Stimulated activated naive CD8-positive, alpha-beta T cell treated with anti-CD3 and anti-CD28 coated beads, Interleukin-15, Interleukin-2, amounts not matched to agents 100 ng/mL and 50 ng/mL, for 24 hours (primary cell): Measurements from ENCODE around the gene INSYN2A.

Experiments
- H3K27ac Mint-ChIP-seq: one replicate; pipeline ENCODE4 v1.8.0; 2021; ENCODE audit warnings: mild to moderate bottlenecking, mixed read lengths
- H3K27me3 Mint-ChIP-seq: one replicate; pipeline ENCODE4 v1.8.0; 2021; ENCODE audit warnings: mixed read lengths
- H3K36me3 Mint-ChIP-seq: one replicate; pipeline ENCODE4 v1.8.0; 2021; ENCODE audit warnings: low read depth, mixed read lengths
- H3K4me1 Mint-ChIP-seq: one replicate; pipeline ENCODE4 v1.8.0; 2021; ENCODE audit warnings: low read depth, mixed read lengths
- H3K4me3 Mint-ChIP-seq: one replicate; pipeline ENCODE4 v1.8.0; 2021; ENCODE audit warnings: mild to moderate bottlenecking, mixed read lengths
- H3K9me3 Mint-ChIP-seq: one replicate; pipeline ENCODE4 v1.8.0; 2021; ENCODE audit warnings: mixed read lengths

INSYN2A gene

GRCh38 chr10:127182161-127182560 lies 14.2 kb downstream of the INSYN2A start:
- Mint-ChIP-seq H3K9me3 (no peaks in the 10 kb centered on the region), H3K27me3 (peaks cover 6% of the 10 kb centered on the region), H3K36me3 (no peaks in the 10 kb centered on the region), H3K4me3 (no peak overlapping the region), H3K4me1 (no peaks in the 10 kb centered on the region), H3K27ac (no peak overlapping the region)

- Mint-ChIP-seq H3K36me3 (no peaks in the 10 kb centered on the region), H3K4me1 (no peaks in the 10 kb centered on the region), H3K4me3 (no peak overlapping the region), H3K27me3 (peaks cover 10% of the 10 kb centered on the region), H3K27ac (no peak overlapping the region), H3K9me3 (no peaks in the 10 kb centered on the region)
These were observed 16.7 kb downstream of the INSYN2A start for GRCh38 chr10:127179612-127180250.

GRCh38 chr10:127176649-127177048 lies 19.7 kb downstream of the INSYN2A start:
- Mint-ChIP-seq H3K4me1 (no peaks in the 10 kb centered on the region), H3K9me3 (no peaks in the 10 kb centered on the region), H3K27ac (no peak overlapping the region), H3K36me3 (no peaks in the 10 kb centered on the region), H3K27me3 (peaks cover 12% of the 10 kb centered on the region), H3K4me3 (no peak overlapping the region)

DNA sequence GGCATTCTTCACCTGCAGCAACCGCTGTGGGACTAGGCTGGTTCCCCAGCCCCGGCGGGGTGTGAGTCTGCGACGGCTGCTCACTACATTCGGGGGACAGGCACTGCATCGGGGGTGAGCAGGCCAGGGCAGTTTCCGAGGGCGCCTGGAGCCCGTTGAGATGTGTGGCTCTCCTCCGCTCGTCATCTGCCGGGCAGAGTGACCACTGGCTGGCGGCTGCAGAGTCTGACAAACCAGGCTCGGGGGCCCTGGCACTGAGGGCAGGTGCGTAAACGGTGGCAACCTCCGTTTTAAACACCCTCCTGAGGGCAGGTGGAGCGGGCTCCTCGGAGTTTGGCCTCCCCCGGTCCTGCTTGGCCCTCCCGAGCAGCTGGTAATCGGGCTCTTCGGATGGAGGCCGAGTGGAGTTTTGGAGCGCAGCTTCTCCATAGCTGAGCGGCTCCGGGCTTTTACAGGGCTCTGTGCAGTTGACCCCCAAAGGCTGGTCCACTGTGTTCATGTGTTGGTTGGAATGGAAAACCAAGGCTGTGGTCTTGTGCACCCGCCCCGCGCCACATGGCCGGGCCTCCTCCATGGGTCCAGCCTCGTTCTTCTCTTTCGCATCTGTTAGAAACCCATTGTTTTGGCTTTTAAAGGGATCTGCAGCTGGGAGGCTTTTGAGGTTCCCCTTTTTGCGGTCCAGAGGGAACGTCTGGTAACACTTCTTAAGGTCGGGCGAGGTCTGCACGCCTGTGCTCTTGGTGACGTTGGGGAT lies 20.9 kb downstream of the INSYN2A start:
- H3K4me1 Mint-ChIP-seq, result no peaks in the 10 kb centered on the region
- H3K9me3 Mint-ChIP-seq, result no peaks in the 10 kb centered on the region
- H3K36me3 Mint-ChIP-seq, result no peaks in the 10 kb centered on the region
- H3K27me3 Mint-ChIP-seq, result peaks cover 10% of the 10 kb centered on the region
- H3K27ac Mint-ChIP-seq, result no peak overlapping the region
- H3K4me3 Mint-ChIP-seq, result no peak overlapping the region

DNA sequence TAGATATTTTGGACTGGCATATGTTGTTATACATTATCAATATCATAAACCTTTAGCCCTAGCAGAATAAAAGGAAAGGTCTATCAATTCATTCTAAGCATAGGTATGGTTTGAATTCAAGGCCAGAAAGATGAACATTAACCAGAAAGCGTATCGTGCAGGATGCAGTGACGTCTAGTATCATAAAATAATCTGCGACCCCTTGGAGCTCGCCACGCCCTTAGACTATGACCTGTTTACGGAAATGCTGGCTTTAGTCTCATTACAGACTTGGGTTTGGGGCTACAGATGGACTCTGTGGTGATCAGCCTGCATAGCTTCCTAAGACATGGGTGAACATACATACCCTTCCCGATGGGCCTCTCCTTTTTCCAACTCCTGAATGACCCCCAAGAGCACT lies 21.5 kb downstream of the INSYN2A start:
- H3K27ac Mint-ChIP-seq, result no peak overlapping the region
- no peaks in the 10 kb centered on the region for H3K9me3 Mint-ChIP-seq
- no peaks in the 10 kb centered on the region for H3K4me1 Mint-ChIP-seq
- peaks cover 10% of the 10 kb centered on the region for H3K27me3 Mint-ChIP-seq
- H3K4me3 Mint-ChIP-seq, result no peak overlapping the region
- no peaks in the 10 kb centered on the region for H3K36me3 Mint-ChIP-seq

- no peaks in the 10 kb centered on the region for H3K4me1 Mint-ChIP-seq
- no peaks in the 10 kb centered on the region for H3K36me3 Mint-ChIP-seq
- peaks cover 3% of the 10 kb centered on the region for H3K27me3 Mint-ChIP-seq
- no peak overlapping the region for H3K4me3 Mint-ChIP-seq
- H3K9me3 Mint-ChIP-seq, result no peaks in the 10 kb centered on the region
- no peak overlapping the region for H3K27ac Mint-ChIP-seq
These were observed 28.1 kb downstream of the INSYN2A start for GRCh38 chr10:127168261-127168660.

DNA sequence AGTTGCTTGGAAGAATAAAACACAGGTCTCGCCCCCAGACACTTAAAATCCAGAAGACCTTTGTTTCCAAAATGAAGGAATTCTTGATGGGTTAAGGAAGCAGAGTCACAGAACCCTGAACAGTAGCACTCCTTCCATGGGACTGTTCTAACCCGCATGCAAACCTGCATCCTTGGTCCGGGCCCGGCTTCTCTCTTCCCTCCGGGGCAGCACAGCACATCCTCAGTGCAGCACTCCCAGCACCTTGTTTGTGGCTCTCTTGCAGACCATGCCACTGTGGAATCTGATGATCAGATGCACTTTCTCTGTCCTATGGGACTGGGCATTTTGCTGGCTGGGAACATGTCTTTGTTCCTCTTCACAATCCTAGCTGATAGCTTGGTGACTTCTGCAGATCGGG lies 33.5 kb downstream of the INSYN2A start:
- H3K27me3 Mint-ChIP-seq, result no peaks in the 10 kb centered on the region

DNA sequence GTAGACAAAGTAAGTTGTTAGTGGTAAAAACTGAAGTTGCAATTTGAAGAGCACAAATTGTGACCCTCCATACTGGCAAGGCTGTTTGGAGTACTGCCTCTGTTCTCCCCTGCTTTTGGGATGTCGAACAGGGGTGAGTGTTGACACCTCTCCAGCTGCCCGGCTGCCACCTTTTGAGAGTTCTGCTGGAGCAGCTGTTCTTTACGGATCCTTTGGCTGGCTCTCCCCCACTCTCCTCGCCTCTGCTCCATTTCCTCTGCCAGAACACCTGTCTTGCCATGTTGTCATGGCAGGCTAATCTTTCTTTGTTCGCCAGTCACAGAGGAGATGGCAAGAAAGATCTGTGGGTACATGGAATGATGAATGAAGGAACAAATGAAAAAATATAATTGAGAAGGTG lies 34.9 kb downstream of the INSYN2A start:
- H3K27me3 Mint-ChIP-seq, result no peaks in the 10 kb centered on the region
- no peaks in the 10 kb centered on the region for H3K9me3 Mint-ChIP-seq
- H3K36me3 Mint-ChIP-seq, result no peaks in the 10 kb centered on the region
- H3K27ac Mint-ChIP-seq, result no peak overlapping the region
- H3K4me3 Mint-ChIP-seq, result no peak overlapping the region
- H3K4me1 Mint-ChIP-seq, result no peaks in the 10 kb centered on the region

More for the DNA sequence above, 33.5 kb downstream of the INSYN2A start:
- H3K9me3 Mint-ChIP-seq, result no peaks in the 10 kb centered on the region
- no peak overlapping the region for H3K27ac Mint-ChIP-seq
- no peak overlapping the region for H3K4me3 Mint-ChIP-seq
- H3K36me3 Mint-ChIP-seq, result no peaks in the 10 kb centered on the region
- no peaks in the 10 kb centered on the region for H3K4me1 Mint-ChIP-seq

- Mint-ChIP-seq H3K4me1 (no peaks in the 10 kb centered on the region), H3K4me3 (no peak overlapping the region), H3K27ac (no peak overlapping the region), H3K36me3 (no peaks in the 10 kb centered on the region), H3K9me3 (no peaks in the 10 kb centered on the region), H3K27me3 (no peaks in the 10 kb centered on the region)
These were observed 36.6 kb downstream of the INSYN2A start for GRCh38 chr10:127159648-127160245.

GRCh38 chr10:127158662-127159061 lies 37.7 kb downstream of the INSYN2A start:
- no peaks in the 10 kb centered on the region for H3K27me3 Mint-ChIP-seq
- H3K36me3 Mint-ChIP-seq, result no peaks in the 10 kb centered on the region
- H3K9me3 Mint-ChIP-seq, result no peaks in the 10 kb centered on the region
- no peak overlapping the region for H3K27ac Mint-ChIP-seq
- H3K4me3 Mint-ChIP-seq, result no peak overlapping the region
- no peaks in the 10 kb centered on the region for H3K4me1 Mint-ChIP-seq

GRCh38 chr10:127157506-127158200 lies 38.7 kb downstream of the INSYN2A start:
- Mint-ChIP-seq H3K27ac (no peak overlapping the region), H3K36me3 (no peaks in the 10 kb centered on the region), H3K9me3 (no peaks in the 10 kb centered on the region), H3K27me3 (no peaks in the 10 kb centered on the region), H3K4me1 (no peaks in the 10 kb centered on the region), H3K4me3 (no peak overlapping the region)

DNA sequence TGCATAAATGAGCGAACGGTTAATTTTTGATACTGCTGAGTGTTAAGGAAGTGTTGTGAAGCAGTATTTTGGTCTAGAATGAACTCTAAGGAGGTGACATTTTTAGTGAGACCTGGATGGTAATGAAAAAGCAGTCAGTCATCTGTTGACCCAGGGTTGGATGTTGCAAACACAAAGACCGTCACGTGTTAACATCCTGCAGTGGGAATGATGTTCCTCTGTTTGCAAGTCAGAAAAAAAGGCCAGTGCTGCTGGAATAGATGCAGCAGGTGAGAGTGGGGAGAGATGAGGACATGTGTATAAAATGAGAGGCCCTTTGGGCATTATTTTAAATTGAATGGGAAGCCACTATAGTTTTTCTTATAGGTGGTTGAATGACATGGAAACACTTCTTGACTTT lies 39.3 kb downstream of the INSYN2A start:
- Mint-ChIP-seq H3K27me3 (no peaks in the 10 kb centered on the region), H3K36me3 (no peaks in the 10 kb centered on the region), H3K4me3 (no peak overlapping the region), H3K9me3 (no peaks in the 10 kb centered on the region), H3K4me1 (no peaks in the 10 kb centered on the region), H3K27ac (no peak overlapping the region)

DNA sequence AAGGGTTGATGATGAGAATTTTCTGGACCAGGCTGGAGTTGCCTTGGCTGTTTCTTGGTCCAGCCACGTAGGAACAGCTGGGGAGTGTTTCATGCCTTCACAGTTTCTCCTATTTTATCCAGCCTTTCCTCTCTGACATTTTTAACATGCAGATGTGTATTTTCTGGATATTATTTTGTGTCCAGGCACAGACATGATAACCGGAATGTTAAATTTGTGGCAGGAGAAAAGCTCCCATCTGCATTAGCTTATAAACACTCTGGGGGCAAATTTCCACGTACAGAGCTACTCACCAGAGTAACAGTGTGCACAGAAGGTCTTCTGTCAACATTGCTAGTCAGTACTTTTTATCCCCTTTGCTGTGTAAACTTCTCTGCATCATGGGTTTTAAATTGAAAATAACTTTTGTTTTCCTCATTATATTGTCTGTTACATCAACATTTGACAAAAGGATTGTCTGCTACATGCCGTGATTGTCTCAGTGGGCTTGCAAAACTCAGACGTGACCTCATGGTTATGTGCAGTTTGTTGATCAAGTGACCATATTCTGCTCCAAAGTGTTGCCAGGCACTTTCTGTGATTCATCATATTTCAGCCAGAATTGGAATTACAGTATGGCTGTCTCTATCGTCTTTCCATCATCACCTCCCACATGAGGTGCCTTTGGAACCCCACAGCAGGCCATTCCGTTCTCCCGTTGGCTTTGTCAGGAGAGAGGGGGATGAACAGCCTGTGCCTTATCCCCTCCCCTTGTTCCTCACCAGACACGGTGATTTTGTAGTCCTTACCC lies 41.4 kb downstream of the INSYN2A start:
- Mint-ChIP-seq H3K27ac (no peak overlapping the region), H3K27me3 (no peaks in the 10 kb centered on the region), H3K4me1 (no peaks in the 10 kb centered on the region), H3K4me3 (no peak overlapping the region), H3K36me3 (no peaks in the 10 kb centered on the region), H3K9me3 (no peaks in the 10 kb centered on the region)

DNA sequence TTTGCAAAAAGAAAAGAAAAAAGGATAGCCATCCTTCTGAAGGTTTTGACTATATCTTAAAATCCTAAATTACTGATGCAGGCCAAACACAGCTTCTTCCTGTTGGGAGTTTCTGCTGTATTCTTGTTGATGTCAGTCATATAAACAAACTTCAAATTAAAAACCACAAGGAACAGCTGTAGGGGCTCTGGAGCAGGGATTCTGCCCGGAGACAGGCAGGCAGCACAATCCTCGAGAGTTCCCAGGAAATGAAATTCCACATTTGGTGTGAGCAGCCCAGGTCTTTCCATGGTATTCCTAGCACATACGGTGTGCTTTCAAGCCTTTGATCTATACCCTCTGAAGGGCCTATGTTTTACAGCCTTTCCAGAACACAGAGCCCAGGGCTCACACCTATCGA lies 43.2 kb downstream of the INSYN2A start:
- Mint-ChIP-seq H3K27me3 (no peaks in the 10 kb centered on the region), H3K4me3 (no peak overlapping the region), H3K36me3 (no peaks in the 10 kb centered on the region), H3K9me3 (no peaks in the 10 kb centered on the region), H3K4me1 (no peaks in the 10 kb centered on the region), H3K27ac (no peak overlapping the region)
